Measurements from ENCODE around the gene PNPLA3.

DNA sequence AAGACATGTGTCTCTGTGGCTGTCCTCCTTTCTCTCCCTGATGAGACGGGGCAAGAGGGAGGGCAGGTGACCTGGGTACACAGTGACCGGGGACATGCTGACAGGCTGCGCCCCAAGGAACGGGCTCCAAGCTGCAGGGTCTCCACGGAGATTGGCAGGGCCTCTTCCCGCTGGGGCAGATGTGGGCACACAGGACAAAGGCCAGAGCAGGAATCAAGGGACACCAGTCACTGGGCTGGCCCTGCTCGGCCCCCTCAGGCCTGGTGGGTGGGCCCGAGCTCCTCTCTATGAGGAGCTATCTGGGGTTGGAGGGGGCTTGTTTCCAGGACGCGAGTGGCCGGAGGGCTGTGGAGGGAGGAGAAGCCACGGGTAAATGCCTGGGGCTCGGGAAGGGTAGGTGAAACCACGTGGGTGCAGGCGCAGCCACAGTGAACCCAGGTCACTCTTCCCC is 43.0 kb upstream of the PNPLA3 start:
- TF ChIP-seq, protein P1, sequence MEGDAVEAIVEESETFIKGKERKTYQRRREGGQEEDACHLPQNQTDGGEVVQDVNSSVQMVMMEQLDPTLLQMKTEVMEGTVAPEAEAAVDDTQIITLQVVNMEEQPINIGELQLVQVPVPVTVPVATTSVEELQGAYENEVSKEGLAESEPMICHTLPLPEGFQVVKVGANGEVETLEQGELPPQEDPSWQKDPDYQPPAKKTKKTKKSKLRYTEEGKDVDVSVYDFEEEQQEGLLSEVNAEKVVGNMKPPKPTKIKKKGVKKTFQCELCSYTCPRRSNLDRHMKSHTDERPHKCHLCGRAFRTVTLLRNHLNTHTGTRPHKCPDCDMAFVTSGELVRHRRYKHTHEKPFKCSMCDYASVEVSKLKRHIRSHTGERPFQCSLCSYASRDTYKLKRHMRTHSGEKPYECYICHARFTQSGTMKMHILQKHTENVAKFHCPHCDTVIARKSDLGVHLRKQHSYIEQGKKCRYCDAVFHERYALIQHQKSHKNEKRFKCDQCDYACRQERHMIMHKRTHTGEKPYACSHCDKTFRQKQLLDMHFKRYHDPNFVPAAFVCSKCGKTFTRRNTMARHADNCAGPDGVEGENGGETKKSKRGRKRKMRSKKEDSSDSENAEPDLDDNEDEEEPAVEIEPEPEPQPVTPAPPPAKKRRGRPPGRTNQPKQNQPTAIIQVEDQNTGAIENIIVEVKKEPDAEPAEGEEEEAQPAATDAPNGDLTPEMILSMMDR (IDR thresholded peaks at IDR 0.05) = no peak
- TF ChIP-seq SIN3A (IDR thresholded peaks at IDR 0.05; ENCODE audit: borderline replicate concordance, insufficient read depth, low read depth, low read length) = no peak

All from Panc1 (cell line).